Activated CD8-positive, alpha-beta memory T cell treated with anti-CD3 and anti-CD28 coated beads, Interleukin-2, amount 50 U/mL, for 1 hour (primary cell): ENCODE results near the gene SNX20.

ENCODE experiments used
- DNase-seq: peaks from one replicate; pipeline ENCODE4 v3.0.0-alpha.2; 2020; ENCODE audit errors: extremely low read depth

Gene SNX20

GRCh38 chr16:50705436-50706110 is 24.5 kb upstream of the SNX20 start:
- no peak for DNase-seq

DNA sequence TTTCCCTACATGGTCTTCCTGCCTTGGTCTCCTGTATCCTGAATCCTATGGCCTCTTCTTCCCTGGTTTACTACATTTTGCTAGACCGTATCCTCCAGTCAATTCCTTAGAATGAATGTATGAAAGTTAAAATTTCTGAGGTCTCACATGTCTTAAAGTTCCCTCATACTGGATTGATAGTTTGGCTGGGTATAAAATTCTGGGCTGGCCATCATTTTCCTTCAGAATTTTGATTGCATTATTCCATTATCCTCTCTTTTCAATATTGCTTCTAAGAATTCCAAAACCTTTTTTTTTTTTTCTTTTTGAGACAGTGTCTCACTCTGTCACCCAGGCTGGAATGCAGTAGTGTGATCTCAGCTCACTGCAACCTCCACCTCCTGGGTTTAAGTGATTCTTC is 23.1 kb upstream of the SNX20 start:
- no peak for DNase-seq

- no peak for DNase-seq
These were observed 21.6 kb upstream of the SNX20 start for GRCh38 chr16:50702725-50703124.

DNA sequence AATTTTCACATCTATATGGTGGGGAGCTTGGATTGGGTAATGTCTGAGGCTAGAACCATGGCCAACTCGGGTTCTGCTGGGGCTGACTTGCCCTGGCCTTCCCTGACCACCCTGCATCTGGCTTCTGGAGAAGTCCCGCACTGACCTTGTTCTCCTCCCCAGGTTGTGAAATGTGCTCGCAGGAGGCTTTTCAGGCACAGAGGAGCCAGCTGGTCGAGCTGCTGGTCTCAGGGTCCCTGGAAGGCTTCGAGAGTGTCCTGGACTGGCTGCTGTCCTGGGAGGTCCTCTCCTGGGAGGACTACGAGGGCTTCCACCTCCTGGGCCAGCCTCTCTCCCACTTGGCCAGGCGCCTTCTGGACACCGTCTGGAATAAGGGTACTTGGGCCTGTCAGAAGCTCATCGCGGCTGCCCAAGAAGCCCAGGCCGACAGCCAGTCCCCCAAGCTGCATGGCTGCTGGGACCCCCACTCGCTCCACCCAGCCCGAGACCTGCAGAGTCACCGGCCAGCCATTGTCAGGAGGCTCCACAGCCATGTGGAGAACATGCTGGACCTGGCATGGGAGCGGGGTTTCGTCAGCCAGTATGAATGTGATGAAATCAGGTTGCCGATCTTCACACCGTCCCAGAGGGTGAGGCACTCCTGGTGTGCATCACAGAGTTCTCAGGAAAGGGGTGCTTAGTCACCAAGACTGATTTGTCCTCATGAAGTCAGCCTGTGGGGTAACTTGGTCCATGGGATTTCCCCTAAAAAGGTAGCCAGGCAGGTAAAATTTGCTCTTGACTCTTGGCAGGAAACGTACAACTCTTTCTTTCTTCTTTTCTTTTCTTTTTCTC is 18.4 kb upstream of the SNX20 start:
- DNase-seq, result no peak

- no peak for DNase-seq
These were observed 17.0 kb upstream of the SNX20 start for GRCh38 chr16:50697881-50698767.

- DNase-seq, result no peak
These were observed 16.3 kb upstream of the SNX20 start for GRCh38 chr16:50697421-50697715.

DNA sequence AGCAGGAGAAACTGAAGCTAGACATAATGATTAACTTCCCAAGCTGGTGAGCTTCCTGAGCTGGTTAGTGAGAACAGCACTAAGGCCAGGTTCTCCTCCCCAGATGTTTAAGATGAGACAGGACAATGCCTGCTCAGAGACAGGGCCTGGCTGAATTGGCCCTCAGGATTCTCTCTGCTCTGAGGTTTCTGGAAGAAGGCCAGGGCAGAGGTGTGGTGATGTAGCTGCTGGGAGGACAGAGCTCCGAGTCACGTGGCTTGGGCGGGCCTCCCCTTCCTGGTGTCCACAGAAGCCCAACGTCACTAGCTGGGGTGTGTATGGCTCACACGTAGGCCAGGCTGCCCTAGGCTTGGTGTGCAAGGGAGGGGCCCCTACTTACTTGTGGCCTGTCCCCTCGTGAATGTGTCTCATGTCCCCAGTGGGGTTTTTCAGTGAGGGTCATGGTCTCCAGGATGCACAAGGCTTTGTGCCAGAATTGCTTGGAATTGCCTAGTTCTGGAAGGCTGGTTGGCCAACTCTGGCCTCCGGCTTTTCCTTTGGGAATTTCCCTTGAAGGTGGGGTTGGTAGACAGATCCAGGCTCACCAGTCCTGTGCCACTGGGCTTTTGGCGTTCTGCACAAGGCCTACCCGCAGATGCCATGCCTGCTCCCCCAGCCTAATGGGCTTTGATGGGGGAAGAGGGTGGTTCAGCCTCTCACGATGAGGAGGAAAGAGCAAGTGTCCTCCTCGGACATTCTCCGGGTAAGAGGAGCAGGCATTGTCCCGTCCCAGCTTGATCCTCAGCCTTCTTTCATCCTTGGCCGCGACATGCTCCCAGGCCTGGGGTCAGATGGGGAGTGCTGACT is 15.7 kb upstream of the SNX20 start:
- no peak for DNase-seq

DNA sequence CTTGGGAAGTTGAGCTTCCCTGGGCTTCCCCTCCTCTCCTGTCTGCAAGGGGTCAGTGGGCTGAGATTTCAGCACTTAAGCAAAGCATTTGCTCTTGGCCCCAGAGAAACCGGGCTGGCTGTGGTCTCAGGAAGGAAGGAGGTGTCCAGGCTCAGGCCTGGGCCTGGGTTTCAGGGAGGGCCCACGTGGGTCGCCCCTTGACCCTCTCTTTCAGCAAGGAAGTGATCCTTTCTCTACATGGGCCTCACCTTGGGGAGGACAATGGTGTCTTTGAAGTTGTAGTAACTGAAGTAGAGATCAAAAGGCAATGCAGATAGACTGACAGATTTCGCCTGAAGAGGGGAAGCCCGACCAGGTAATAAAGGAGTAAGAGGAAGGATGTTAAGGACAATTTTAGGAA is 15.0 kb upstream of the SNX20 start:
- no peak for DNase-seq

- DNase-seq, result no peak
These were observed 14.2 kb upstream of the SNX20 start for GRCh38 chr16:50695017-50696000.

DNA sequence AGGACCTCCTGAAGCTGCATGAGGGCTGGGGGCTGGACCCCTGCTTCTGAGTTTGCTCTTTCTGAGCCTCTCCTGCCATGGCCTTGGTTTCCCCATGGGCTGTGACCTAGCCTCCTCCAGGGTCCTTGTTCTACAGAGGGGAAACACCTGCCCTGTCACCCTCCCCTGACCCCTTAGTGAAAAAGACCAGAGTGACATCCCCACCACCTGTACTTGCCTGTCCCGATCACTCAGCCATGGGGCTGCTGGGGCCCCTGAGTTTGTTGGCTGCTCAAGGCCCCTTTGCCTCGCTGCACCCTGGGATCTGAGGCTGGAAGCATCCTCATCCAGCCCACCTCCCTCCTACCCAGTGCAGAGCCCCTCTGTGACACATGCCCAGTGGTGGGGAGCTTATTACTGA is 13.1 kb upstream of the SNX20 start:
- no peak for DNase-seq

DNA sequence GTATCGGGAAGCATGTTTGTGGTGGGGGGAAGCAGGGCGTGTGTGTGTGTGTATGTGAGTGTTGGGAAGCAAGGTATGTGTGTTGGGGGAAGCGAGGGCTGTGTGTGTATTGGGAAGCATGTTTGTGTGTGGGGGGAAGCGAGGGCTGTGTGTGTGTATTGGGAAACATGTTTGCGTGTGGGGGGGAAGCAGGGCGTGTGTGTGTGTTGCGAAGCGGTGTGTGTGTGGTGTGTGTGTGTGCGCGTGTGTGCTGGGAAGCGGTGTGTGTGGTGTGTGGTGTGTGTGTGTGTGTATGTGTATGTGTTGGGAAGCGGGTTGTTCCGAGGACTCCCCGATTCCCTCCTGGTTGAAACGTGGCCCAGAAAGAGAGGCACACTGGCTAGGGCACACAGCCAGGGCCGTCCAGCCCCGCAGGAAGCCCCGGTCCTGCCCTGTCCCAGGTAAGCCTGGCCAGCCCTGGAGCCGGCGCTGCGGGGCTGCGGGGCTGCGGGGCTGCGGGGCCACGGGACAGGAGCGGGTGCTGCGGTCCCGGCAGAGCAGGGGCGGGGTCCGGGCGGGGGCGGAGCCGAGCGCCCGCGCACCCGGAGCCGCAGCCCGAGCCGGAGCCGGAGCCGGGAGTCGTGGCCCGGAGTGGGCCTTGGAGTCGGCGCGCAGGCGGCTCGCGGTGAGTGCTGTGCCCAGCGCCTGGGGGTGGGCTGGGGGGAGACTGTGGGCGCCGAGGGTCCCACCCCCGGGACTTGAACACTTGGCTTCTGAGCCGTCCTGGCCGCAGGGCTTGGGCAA is 12.1 kb upstream of the SNX20 start, which contains the start of gene NOD2:
TSS of gene NOD2 (plus strand) at position 608 of the 783 bp plus-strand sequence. CDS start 5,890 bp downstream, outside the sequence.
- DNase-seq, result no peak

- no peak for DNase-seq
These were observed 11.5 kb upstream of the SNX20 start for GRCh38 chr16:50692644-50692998.

GRCh38 chr16:50690177-50690576 is 9.1 kb upstream of the SNX20 start:
- no peak for DNase-seq

DNA sequence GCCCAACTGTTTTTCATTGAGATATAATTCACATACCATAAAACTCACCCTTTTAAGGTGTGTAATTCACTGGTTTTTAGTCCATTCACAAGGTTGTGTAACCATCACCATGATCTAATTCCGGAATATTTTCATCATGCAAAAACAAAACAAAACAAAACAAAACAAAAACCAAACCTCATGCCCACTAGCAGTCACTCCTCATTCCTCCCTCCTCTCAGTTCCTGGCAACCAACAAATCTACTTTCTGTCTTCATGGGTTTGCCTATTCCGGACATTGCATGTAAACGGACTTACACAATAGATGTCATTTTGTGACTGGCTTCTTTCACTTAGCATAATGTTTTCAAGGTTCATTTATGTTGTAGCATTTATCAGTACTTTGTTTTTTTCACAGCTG is 7.8 kb upstream of the SNX20 start:
- no peak for DNase-seq

DNA sequence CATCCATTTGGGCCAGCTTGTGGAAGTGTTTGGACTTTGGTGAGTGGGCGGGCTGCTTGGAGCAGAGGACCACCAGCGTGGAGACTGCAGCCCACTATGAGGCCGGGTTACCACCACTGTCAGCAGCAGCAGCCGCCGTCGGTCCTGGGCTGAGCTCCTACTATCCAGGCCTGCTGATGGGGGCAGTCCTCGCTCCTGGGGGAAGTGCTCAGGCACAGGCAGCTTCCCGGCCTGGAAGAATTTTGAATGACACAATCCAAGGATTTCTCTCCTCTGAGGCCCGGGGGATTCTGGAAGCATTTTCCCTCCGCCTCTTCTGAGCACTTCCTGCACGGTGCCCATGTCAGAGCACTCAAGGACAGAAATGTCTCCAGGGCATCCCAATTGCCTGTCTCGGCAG is 7.0 kb upstream of the SNX20 start:
- DNase-seq, result no peak

GRCh38 chr16:50685462-50686063 is 4.5 kb upstream of the SNX20 start:
- DNase-seq, result no peak

DNA sequence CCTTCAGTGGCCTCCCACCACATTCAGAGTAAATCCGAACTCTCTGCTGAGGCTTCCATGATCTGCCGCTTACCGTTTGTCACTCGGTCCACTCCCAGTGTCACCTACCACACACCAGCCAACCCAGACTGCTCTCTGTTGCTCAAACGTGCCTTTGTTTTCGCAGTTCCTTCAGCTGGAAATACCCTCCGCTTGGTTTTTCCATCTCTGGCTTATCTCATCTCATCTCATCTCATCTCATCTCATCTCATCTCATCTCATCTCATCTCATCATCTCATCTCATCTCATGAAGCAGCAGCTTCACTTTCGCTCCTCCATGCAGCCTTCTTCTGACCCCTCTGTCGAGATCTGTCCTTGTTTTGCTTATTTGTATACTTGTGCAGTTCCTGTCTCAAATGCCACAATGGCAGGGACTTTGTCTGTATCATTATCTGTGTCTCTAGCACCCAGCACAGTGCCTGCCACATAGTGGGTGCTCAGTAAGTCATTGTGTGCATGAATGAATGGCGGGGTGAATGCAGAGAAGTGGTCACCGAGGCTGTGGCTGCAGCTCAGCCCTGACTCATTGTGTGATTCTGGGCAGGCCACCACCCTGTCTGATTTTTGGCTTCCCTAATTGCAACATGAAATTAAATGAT is 3.8 kb upstream of the SNX20 start:
- DNase-seq, result no peak

- DNase-seq, result no peak
These were observed 2.7 kb upstream of the SNX20 start for GRCh38 chr16:50683689-50684374.
